Activated CD4-positive, alpha-beta T cell treated with anti-CD3 and anti-CD28 coated beads, Interleukin-2, amount 50 U/mL, for 1 hour (primary cell): Measurements from ENCODE around the gene ZBTB9.

Experiments
- DNase-seq: peaks from one replicate; pipeline ENCODE4 v3.0.0-alpha.2; 2020

ZBTB9 gene

GRCh38 chr6:33434961-33435360, 19.4 kb upstream of the ZBTB9 start:
- no peak for DNase-seq

GRCh38 chr6:33437666-33438065, 16.7 kb upstream of the ZBTB9 start:
- no peak for DNase-seq

GRCh38 chr6:33438978-33439594, 15.3 kb upstream of the ZBTB9 start:
- DNase-seq: no peak

- DNase-seq: no peak
Observed at GRCh38 chr6:33439956-33440648, 14.3 kb upstream of the ZBTB9 start.

GRCh38 chr6:33440649-33441309, 13.6 kb upstream of the ZBTB9 start:
- no peak for DNase-seq

- no peak for DNase-seq
Observed at GRCh38 chr6:33441457-33441856, 12.9 kb upstream of the ZBTB9 start.

GRCh38 chr6:33442283-33442682, 12.1 kb upstream of the ZBTB9 start:
- DNase-seq: no peak

- DNase-seq: no peak
Observed at GRCh38 chr6:33443025-33443424, 11.4 kb upstream of the ZBTB9 start.

GRCh38 chr6:33443619-33444504, 10.5 kb upstream of the ZBTB9 start:
- no peak for DNase-seq

- no peak for DNase-seq
Observed at GRCh38 chr6:33445119-33445603, 9.2 kb upstream of the ZBTB9 start.

GRCh38 chr6:33446356-33446755, 8.0 kb upstream of the ZBTB9 start:
- no peak for DNase-seq

GRCh38 chr6:33450434-33450833, 3.9 kb upstream of the ZBTB9 start:
- DNase-seq: no peak

- DNase-seq: no peak
Observed at GRCh38 chr6:33451606-33452005, 2.8 kb upstream of the ZBTB9 start.

GRCh38 chr6:33452496-33452895, 1.9 kb upstream of the ZBTB9 start:
- no peak for DNase-seq

- DNase-seq: no peak
Observed at GRCh38 chr6:33453393-33454008, 875 bp upstream of the ZBTB9 start.

GRCh38 chr6:33455051-33455450, 675 bp downstream of the ZBTB9 start:
- no peak for DNase-seq

GRCh38 chr6:33456156-33456555, 1.8 kb downstream of the ZBTB9 start:
- no peak for DNase-seq

GRCh38 chr6:33458676-33459075, 4.3 kb downstream of the ZBTB9 start:
- no peak for DNase-seq

- DNase-seq: no peak
Observed at GRCh38 chr6:33459226-33459625, 4.8 kb downstream of the ZBTB9 start.

- no peak for DNase-seq
Observed at GRCh38 chr6:33466075-33466735, 11.8 kb downstream of the ZBTB9 start.

GRCh38 chr6:33467091-33467490, 12.7 kb downstream of the ZBTB9 start:
- DNase-seq: no peak

GRCh38 chr6:33469661-33470060, 15.3 kb downstream of the ZBTB9 start:
- no peak for DNase-seq
